Endothelial cell of umbilical vein (primary cell): ENCODE data around the gene ALLC. TPM values are rescaled to one million over a fixed set of nuclear protein-coding genes. Genes with fewer than 3 reads are reported as not detected.

ENCODE experiments used
- BruUV-seq: library from RNA; stranded (reverse); fragments of 400-500 nt; replicated peaks from 2 replicates; lab custom pipeline; 2021; lab: Mats Ljungman, UMichigan
- CTCF ChIA-PET: fragments of 300-600, 350-600 bp; sonication (Branson Sonifier 250); formaldehyde crosslinking; loops from one replicate; lab custom pipeline; 2021; ENCODE audit warnings: antibody characterized with exemption, inconsistent platforms; lab: Charles Lee
- POLR2A ChIA-PET: fragments of 300-600, 350-600 bp; sonication (Branson Sonifier 250); formaldehyde crosslinking; loops from one replicate; lab custom pipeline; 2021; ENCODE audit warnings: antibody characterized with exemption, inconsistent platforms; lab: Charles Lee
- DNase-seq: peaks from one replicate; pipeline ENCODE4 v3.0.0-alpha.2; 2011; ENCODE audit warnings: low read depth, low spot score
- FAIRE-seq: peaks from 2 replicates; lab custom pipeline; 2011; peaks lifted over from hg19 to GRCh38; lab: Jason Lieb, UNC
- H2AFZ ChIP-seq: 2 replicates; pipeline ENCODE4 v1.6.0; 2012; ENCODE audit warnings: low read depth, low read length, control low read depth, inconsistent platforms
- H3K27ac ChIP-seq: 2 replicates; pipeline ENCODE4 v1.5.1; 2011; ENCODE audit warnings: low read depth, mild to moderate bottlenecking, control low read depth, low read length, moderate library complexity; ENCODE audit not compliant: insufficient read depth
- H3K27me3 ChIP-seq, 2 experiments: 2 replicates each; pipeline versions ENCODE4 v1.6.0 to v1.6.1; 2011; ENCODE audit warnings: low read length in 2 of 2, mixed read lengths in 1 of 2; ENCODE audit not compliant: control insufficient read depth in 2 of 2, insufficient read depth in 2 of 2
- H3K36me3 ChIP-seq, 2 experiments: 2 replicates in 1 of 2; 3 replicates in 1 of 2; pipeline ENCODE4 v1.5.1; 2011; ENCODE audit warnings: low read length in 2 of 2, mild to moderate bottlenecking in 1 of 2, moderate library complexity in 1 of 2; ENCODE audit not compliant: control insufficient read depth in 2 of 2, insufficient read depth in 2 of 2; ENCODE audit errors: extremely low read depth in 1 of 2
- H3K4me1 ChIP-seq: 3 replicates; pipeline ENCODE4 v1.5.1; 2011; ENCODE audit warnings: mild to moderate bottlenecking, low read length; ENCODE audit not compliant: control insufficient read depth, insufficient read depth; ENCODE audit errors: extremely low read depth
- H3K4me2 ChIP-seq: 2 replicates; pipeline ENCODE4 v1.6.1; 2011; ENCODE audit warnings: low read length, control low read depth, mixed read lengths; ENCODE audit not compliant: insufficient read depth
- H3K4me3 ChIP-seq, 3 experiments: fragments of 200-600 bp in 1 of 3; sonication (generic), shearing (Covaris generic) in 1 of 3; replicated peaks in 1 of 3; 2 replicates each; pipeline ENCODE4 v1.5.1; 2011 to 2016; ENCODE audit warnings: control low read depth in 3 of 3, low read length in 3 of 3, mild to moderate bottlenecking in 2 of 3, inconsistent platforms in 1 of 3, low read depth in 1 of 3, moderate library complexity in 1 of 3; ENCODE audit not compliant: insufficient read depth in 1 of 3
- H3K79me2 ChIP-seq: 2 replicates; pipeline ENCODE4 v1.6.0; 2012; ENCODE audit warnings: low read length, inconsistent platforms; ENCODE audit not compliant: control insufficient read depth, insufficient read depth
- H3K9ac ChIP-seq: replicated peaks from 2 replicates; pipeline ENCODE3; 2011; ENCODE audit warnings: low read length, control low read depth; ENCODE audit not compliant: insufficient read depth; ENCODE audit errors: extremely low read depth
- H3K9me1 ChIP-seq: replicated peaks from 3 replicates; pipeline ENCODE4 v1.6.0; 2011; ENCODE audit warnings: mild to moderate bottlenecking, low read length; ENCODE audit not compliant: control insufficient read depth, insufficient read depth; ENCODE audit errors: extremely low read depth
- H3K9me3 ChIP-seq: replicated peaks from 2 replicates; pipeline ENCODE4 v1.5.1; 2012; ENCODE audit warnings: low read length, inconsistent platforms; ENCODE audit not compliant: control insufficient read depth, insufficient read depth
- H4K20me1 ChIP-seq: replicated peaks from 2 replicates; pipeline ENCODE3; 2011; ENCODE audit warnings: mild to moderate bottlenecking, low read length; ENCODE audit not compliant: control insufficient read depth, insufficient read depth; ENCODE audit errors: extremely low read depth
- EZH2 ChIP-seq: IDR thresholded peaks from 2 replicates; pipeline ENCODE4 v1.6.1; 2012; ENCODE audit warnings: borderline replicate concordance, low read depth, mild to moderate bottlenecking, moderate library complexity, low read length, inconsistent platforms; ENCODE audit not compliant: severe bottlenecking
- FOS ChIP-seq: IDR thresholded peaks from 2 replicates; pipeline ENCODE4 v1.6.1; 2011; ENCODE audit warnings: mild to moderate bottlenecking, low read length, moderate library complexity, borderline replicate concordance; ENCODE audit not compliant: insufficient read depth
- GATA2 ChIP-seq: IDR thresholded peaks from 2 replicates; pipeline ENCODE4 v1.7.0; 2011; ENCODE audit warnings: low read depth, mild to moderate bottlenecking, moderate library complexity, mixed read lengths, low read length; ENCODE audit not compliant: insufficient read length, insufficient read depth
- JUN ChIP-seq: IDR thresholded peaks from 2 replicates; pipeline ENCODE4 v1.6.1; 2011; ENCODE audit warnings: borderline replicate concordance, low read depth; ENCODE audit not compliant: insufficient read length, insufficient read depth
- MYC ChIP-seq: IDR thresholded peaks from one replicate; pipeline ENCODE4 v1.6.1; 2011; ENCODE audit warnings: mild to moderate bottlenecking, low read depth, low read length
- POLR2A ChIP-seq: IDR thresholded peaks from 2 replicates; pipeline ENCODE4 v1.6.1; 2012; ENCODE audit warnings: low read depth, mild to moderate bottlenecking, control low read depth, low read length
- POLR2AphosphoS5 ChIP-seq: IDR thresholded peaks from 2 replicates; pipeline ENCODE4 v1.6.1; 2012; ENCODE audit warnings: low read depth, mild to moderate bottlenecking, control low read depth, low read length, moderate library complexity; ENCODE audit not compliant: insufficient read depth
- dilution Hi-C: fragments of 300-500 bp; cut with MboI; formaldehyde crosslinking; loops from one replicate; pipeline ENCODE4 v1.15.0; 2019; ENCODE audit warnings: low sequenced_read_pairs; ENCODE audit not compliant: extremely low pct_ligation_motif_present
- intact Hi-C: fragments of 100-400 bp; cut with micrococcal nuclease; formaldehyde crosslinking; loops from one replicate; pipeline ENCODE4 v1.10.0; 2022
- polyA plus RNA-seq, 4 experiments: library from polyadenylated mRNA; depleted of rRNA in 3 of 4; stranded (reverse) in 3 of 4; unstranded in 1 of 4; fragments of >200 nt; gene quantifications; 2 replicates each; pipeline versions ENCODE4 v1.2.1 to v1.2.3, GENCODE V29; 2011 to 2012; ENCODE audit warnings: missing spikeins in 1 of 4
- total RNA-seq: library from RNA; stranded (reverse); gene quantifications from 2 replicates; pipeline ENCODE4 v1.2.3, GENCODE V29; 2021
- TF ChIP-seq, protein P1 (sequence below), 2 donors: IDR thresholded peaks; 1 replicate in 1 of 2; 2 replicates in 1 of 2; pipeline ENCODE4 v1.5.1; 2011; ENCODE audit warnings: low read length in 2 of 2, mild to moderate bottlenecking in 2 of 2, moderate library complexity in 2 of 2, control low read depth in 1 of 2, inconsistent platforms in 1 of 2, low read depth in 1 of 2; ENCODE audit not compliant: insufficient read depth in 1 of 2; ENCODE audit errors: extremely low read depth in 1 of 2
- TF ChIP-seq, protein P2 (sequence below): IDR thresholded peaks from 2 replicates; pipeline ENCODE4 v1.6.1; 2011; ENCODE audit not compliant: insufficient read depth, insufficient read length

ALLC gene
- total and polyA plus RNA-seq, 2 donors (not counting 3 experiments of a cell fraction or from before 2014, with no cell fraction given), result not detected

- Histone ChIP-seq H3K4me1 (no peaks in the 10 kb centered on the region), H4K20me1 (no peaks in the 10 kb centered on the region), H3K79me2 (no peaks in the 10 kb centered on the region), H2AFZ (no peak overlapping the region), H3K9ac (no peak overlapping the region), H3K27me3 (no peaks in the 10 kb centered on the region), H3K4me2 (no peak overlapping the region), H3K4me3 (no peak overlapping the region), H3K9me3 (no peaks in the 10 kb centered on the region), H3K9me1 (no peaks in the 10 kb centered on the region), H3K27ac (no peak overlapping the region), H3K36me3 (no peaks in the 10 kb centered on the region)
- BruUV-seq, result no TSS peak
- ChIA-PET CTCF (no interaction called here), POLR2A (no interaction called here)
- DNase-seq (no peak), FAIRE-seq (no peak)
- dilution Hi-C loops (no loop called here), intact Hi-C loops (no loop called here)
- TF ChIP-seq MYC, result no peak
- no peak for TF ChIP-seq EZH2
- TF ChIP-seq GATA2, result no peak
- TF ChIP-seq, protein P1, sequence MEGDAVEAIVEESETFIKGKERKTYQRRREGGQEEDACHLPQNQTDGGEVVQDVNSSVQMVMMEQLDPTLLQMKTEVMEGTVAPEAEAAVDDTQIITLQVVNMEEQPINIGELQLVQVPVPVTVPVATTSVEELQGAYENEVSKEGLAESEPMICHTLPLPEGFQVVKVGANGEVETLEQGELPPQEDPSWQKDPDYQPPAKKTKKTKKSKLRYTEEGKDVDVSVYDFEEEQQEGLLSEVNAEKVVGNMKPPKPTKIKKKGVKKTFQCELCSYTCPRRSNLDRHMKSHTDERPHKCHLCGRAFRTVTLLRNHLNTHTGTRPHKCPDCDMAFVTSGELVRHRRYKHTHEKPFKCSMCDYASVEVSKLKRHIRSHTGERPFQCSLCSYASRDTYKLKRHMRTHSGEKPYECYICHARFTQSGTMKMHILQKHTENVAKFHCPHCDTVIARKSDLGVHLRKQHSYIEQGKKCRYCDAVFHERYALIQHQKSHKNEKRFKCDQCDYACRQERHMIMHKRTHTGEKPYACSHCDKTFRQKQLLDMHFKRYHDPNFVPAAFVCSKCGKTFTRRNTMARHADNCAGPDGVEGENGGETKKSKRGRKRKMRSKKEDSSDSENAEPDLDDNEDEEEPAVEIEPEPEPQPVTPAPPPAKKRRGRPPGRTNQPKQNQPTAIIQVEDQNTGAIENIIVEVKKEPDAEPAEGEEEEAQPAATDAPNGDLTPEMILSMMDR (IDR thresholded peaks at IDR 0.05; ENCODE audit: extremely low read depth in 1 of 2, insufficient read depth in 1 of 2, low read depth in 1 of 2, low read length in 2 of 2), result no peak
Measured at GRCh38 chr2:3709225-3709624, 51.2 kb downstream of the ALLC start.

GRCh38 chr2:3712424-3712823 is 54.4 kb downstream of the ALLC start:
- FAIRE-seq (no peak), DNase-seq (no peak)
- TF ChIP-seq FOS, result no peak
- TF ChIP-seq, protein P1 (IDR thresholded peaks at IDR 0.05; ENCODE audit: extremely low read depth in 1 of 2, insufficient read depth in 1 of 2, low read depth in 1 of 2, low read length in 2 of 2), result no peak
- no peak for TF ChIP-seq GATA2
- TF ChIP-seq JUN, result no peak
- TF ChIP-seq MYC, result no peak
- TF ChIP-seq EZH2, result no peak
- no peak for TF ChIP-seq POLR2AphosphoS5
- TF ChIP-seq POLR2A, result no peak
- TF ChIP-seq, protein P2, sequence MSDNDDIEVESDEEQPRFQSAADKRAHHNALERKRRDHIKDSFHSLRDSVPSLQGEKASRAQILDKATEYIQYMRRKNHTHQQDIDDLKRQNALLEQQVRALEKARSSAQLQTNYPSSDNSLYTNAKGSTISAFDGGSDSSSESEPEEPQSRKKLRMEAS, result no peak
- dilution Hi-C loops (no loop called here), intact Hi-C loops (no loop called here)
- Histone ChIP-seq H3K9me1 (no peaks in the 10 kb centered on the region), H3K27me3 (no peaks in the 10 kb centered on the region), H3K9ac (no peak overlapping the region), H4K20me1 (no peaks in the 10 kb centered on the region), H3K36me3 (no peaks in the 10 kb centered on the region), H3K4me1 (no peaks in the 10 kb centered on the region), H3K4me2 (no peak overlapping the region), H3K27ac (no peak overlapping the region), H3K9me3 (no peaks in the 10 kb centered on the region), H3K79me2 (no peaks in the 10 kb centered on the region), H2AFZ (no peak overlapping the region), H3K4me3 (no peak overlapping the region)
- CTCF ChIA-PET, result no interaction called here
- POLR2A ChIA-PET, result no interaction called here
- BruUV-seq, result no TSS peak
